K562 (cell line): ENCODE data around the gene WDR45. TPM values are rescaled to one million over a fixed set of nuclear protein-coding genes. Genes with fewer than 3 reads are reported as not detected.
A peak's percentile ranks its signal among the peaks of the same experiment; 100 is the strongest.

Experiments
- ATF4 ChIP-seq: fragments of 450-650 bp; formaldehyde crosslinking; IDR thresholded peaks from 2 replicates; pipeline ENCODE4 v1.4.0; 2022; ENCODE audit warnings: mild to moderate bottlenecking, moderate library complexity
- BRF2 ChIP-seq: IDR thresholded peaks from 3 replicates; pipeline ENCODE4 v1.6.1; 2011; ENCODE audit warnings: borderline replicate concordance, mild to moderate bottlenecking; ENCODE audit not compliant: insufficient read length, insufficient read depth
- CBX3 ChIP-seq, 2 experiments: IDR thresholded peaks; 1 replicate in 1 of 2; 2 replicates in 1 of 2; pipeline ENCODE4 v1.6.1; 2012; ENCODE audit warnings: inconsistent platforms in 2 of 2, low read length in 2 of 2, borderline replicate concordance in 1 of 2, control low read depth in 1 of 2
- DEAF1 ChIP-seq: fragments of 450-650 bp; formaldehyde crosslinking; IDR thresholded peaks from 2 replicates; pipeline ENCODE4 v1.4.0; 2020; ENCODE audit warnings: mild to moderate bottlenecking, moderate library complexity
- ELK3 ChIP-seq: fragments of 450-650 bp; formaldehyde crosslinking; IDR thresholded peaks from 2 replicates; pipeline ENCODE4 v1.4.0; 2020; ENCODE audit warnings: mild to moderate bottlenecking
- EP300 ChIP-seq: IDR thresholded peaks from 2 replicates; pipeline ENCODE4 v1.6.1; 2012; ENCODE audit warnings: low read length, improper control_type of control experiment
- ERF ChIP-seq: fragments of 450-650 bp; formaldehyde crosslinking; IDR thresholded peaks from 2 replicates; pipeline ENCODE4 v1.4.0; 2020; ENCODE audit warnings: mild to moderate bottlenecking, mixed read lengths
- FOXJ3 ChIP-seq: sonication (generic); formaldehyde crosslinking; IDR thresholded peaks from 2 replicates; pipeline ENCODE4 v1.4.0; 2020; ENCODE audit warnings: mild to moderate bottlenecking, missing genetic modification reagents
- MAFG ChIP-seq: fragments of 450-650 bp; conservative IDR thresholded peaks from 2 replicates; pipeline ENCODE4 v1.6.1; 2016; ENCODE audit warnings: missing genetic modification characterization, missing compliant biosample characterization
- MCM7 ChIP-seq, 2 experiments: fragments of 450-650 bp; IDR thresholded peaks; 2 replicates each; pipeline ENCODE4 v1.6.1; 2016 to 2018
- RAD21 ChIP-seq, 2 experiments: fragments of 250-450 bp in 1 of 2; fragments of 450-650 bp in 1 of 2; sonication (Bioruptor Pico) in 1 of 2; formaldehyde crosslinking in 1 of 2; IDR thresholded peaks in 1 of 2; conservative IDR thresholded peaks in 1 of 2; 2 replicates each; pipeline versions ENCODE4 v1.4.0 to v1.8.0; 2020 to 2022; ENCODE audit warnings: mild to moderate bottlenecking in 2 of 2, moderate library complexity in 1 of 2
- RAD51 ChIP-seq: fragments of 450-650 bp; IDR thresholded peaks from 2 replicates; pipeline ENCODE4 v1.7.1; 2016; ENCODE audit warnings: low read depth, mild to moderate bottlenecking, borderline replicate concordance
- RBFOX2 ChIP-seq: fragments of 200-400 bp; formaldehyde crosslinking; IDR thresholded peaks from 2 replicates; pipeline ENCODE4 v1.6.1; 2017; ENCODE audit warnings: low read depth, mild to moderate bottlenecking, low read length, moderate library complexity
- SETDB1 ChIP-seq: IDR thresholded peaks from one replicate; pipeline ENCODE4 v1.6.1; 2012; ENCODE audit warnings: low read length, control low read depth, inconsistent platforms
- SREBF2 ChIP-seq: sonication (generic); formaldehyde crosslinking; IDR thresholded peaks from 2 replicates; pipeline ENCODE4 v1.4.0; 2020; ENCODE audit warnings: mild to moderate bottlenecking, missing genetic modification reagents
- ZNF75A ChIP-seq: fragments of 450-650 bp; formaldehyde crosslinking; IDR thresholded peaks from 2 replicates; pipeline ENCODE4 v1.4.0; 2020; ENCODE audit warnings: mild to moderate bottlenecking
- ZNF830 ChIP-seq: fragments of 250-450 bp; sonication (Bioruptor Pico); IDR thresholded peaks from 2 replicates; pipeline ENCODE4 v1.5.0; 2021; ENCODE audit warnings: mild to moderate bottlenecking
- polyA plus RNA-seq, 8 experiments: library from polyadenylated mRNA; depleted of rRNA in 4 of 8; stranded (reverse) in 5 of 8; unstranded in 3 of 8; fragments of >200 nt; fragmentation: Nextera tagmentation in 2 of 8; fragmentation: Illumina TruSeq in 1 of 8; extraction: Ambion mirVana in 2 of 8; extraction: Trizol in 1 of 8; gene quantifications; 2 replicates each; pipeline versions ENCODE4 v1.2.1 to v1.2.3, GENCODE V29; 2011 to 2014; ENCODE audit warnings: inconsistent platforms in 1 of 8, missing spikeins in 1 of 8
- total RNA-seq, 7 experiments: library from RNA; depleted of rRNA in 6 of 7; stranded (reverse); fragments of >200 nt in 6 of 7; fragmentation: Illumina TruSeq in 2 of 7; extraction: Trizol in 2 of 7; gene quantifications; 2 replicates each; pipeline versions ENCODE4 v1.2.1 to v1.2.3, GENCODE V29; 2011 to 2021; ENCODE audit warnings: low replicate concordance in 1 of 7
- TF ChIP-seq, protein P1 (sequence below), 2 experiments: fragments of 450-650 bp; conservative IDR thresholded peaks; 2 replicates each; pipeline ENCODE4 v1.6.1; 2017; ENCODE audit warnings: mild to moderate bottlenecking in 2 of 2, moderate library complexity in 2 of 2

The WDR45 gene
- total and polyA plus RNA-seq, 9 of the 15 experiments (the other 6 are each of a cell fraction or from before 2014, with no cell fraction given) = 19.4 to 136 (median 59.7) TPM

GRCh38 chrX:49041744-49042580 lies 37.7 kb downstream of the WDR45 start (continued):
- TF ChIP-seq CBX3 (IDR thresholded peaks at IDR 0.05; ENCODE audit: borderline replicate concordance in 1 of 2, low read length in 2 of 2) (no peak), SETDB1 (no peak), RAD51 (no peak), MAFG (tag) (no peak), MCM7 (IDR thresholded peaks at IDR 0.05) (no peak), FOXJ3 (CRISPR knock-in tag) (no peak), RBFOX2 (no peak), ATF4 (CRISPR knock-in tag) (no peak), ELK3 (CRISPR knock-in tag) (no peak), SREBF2 (no peak), ZNF830 (CRISPR knock-in tag) (no peak), ZNF75A (CRISPR knock-in tag) (no peak), RAD21 (CRISPR knock-in tag; conservative IDR thresholded peaks at IDR 0.05 in 1 of 2, IDR thresholded peaks at IDR 0.05 in 1 of 2) (no peak), EP300 (no peak), DEAF1 (no peak), ERF (CRISPR knock-in tag) (no peak), BRF2 (no peak)
- TF ChIP-seq, protein P1, sequence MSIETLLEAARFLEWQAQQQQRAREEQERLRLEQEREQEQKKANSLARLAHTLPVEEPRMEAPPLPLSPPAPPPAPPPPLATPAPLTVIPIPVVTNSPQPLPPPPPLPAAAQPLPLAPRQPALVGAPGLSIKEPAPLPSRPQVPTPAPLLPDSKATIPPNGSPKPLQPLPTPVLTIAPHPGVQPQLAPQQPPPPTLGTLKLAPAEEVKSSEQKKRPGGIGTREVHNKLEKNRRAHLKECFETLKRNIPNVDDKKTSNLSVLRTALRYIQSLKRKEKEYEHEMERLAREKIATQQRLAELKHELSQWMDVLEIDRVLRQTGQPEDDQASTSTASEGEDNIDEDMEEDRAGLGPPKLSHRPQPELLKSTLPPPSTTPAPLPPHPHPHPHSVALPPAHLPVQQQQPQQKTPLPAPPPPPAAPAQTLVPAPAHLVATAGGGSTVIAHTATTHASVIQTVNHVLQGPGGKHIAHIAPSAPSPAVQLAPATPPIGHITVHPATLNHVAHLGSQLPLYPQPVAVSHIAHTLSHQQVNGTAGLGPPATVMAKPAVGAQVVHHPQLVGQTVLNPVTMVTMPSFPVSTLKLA (conservative IDR thresholded peaks at IDR 0.05) = 0 out of 4 replicates have a peak, but pooled peaks of 1 of the 2 experiments have one; percentile 28
